Esophagus muscularis mucosa (tissue), 3 donors: ENCODE results near the gene HSPG2.

Experiments used
- CTCF ChIP-seq, 3 experiments: fragments of 200-600 bp in 2 of 3; fragments of 450-650 bp in 1 of 3; sonication (generic) in 2 of 3; IDR thresholded peaks; one replicate each; pipeline ENCODE4 v1.5.1; 2017 to 2019; ENCODE audit warnings: antibody characterized with exemption in 3 of 3, mild to moderate bottlenecking in 2 of 3, moderate library complexity in 1 of 3
- POLR2A ChIP-seq: fragments of 450-650 bp; IDR thresholded peaks from one replicate; pipeline ENCODE4 v1.6.1; 2017; ENCODE audit warnings: antibody characterized with exemption, moderate library complexity, mild to moderate bottlenecking, low read depth

- no peak for TF ChIP-seq CTCF (IDR thresholded peaks at IDR 0.05)
- no peak for TF ChIP-seq POLR2A
These were observed 63.3 kb downstream of the HSPG2 start for GRCh38 chr1:21873761-21874160.
